NCI-H128 (cell line): Measurements from ENCODE around the gene NAA80.
"Not testable (repeated sequence)": the region's sequence is repeated elsewhere in the genome, so short reads cannot be mapped to it uniquely, and the experiment has no call there.

Experiments used
- DNase-seq: peaks from one replicate; lab custom pipeline; 2025; ENCODE audit not compliant: unreplicated experiment; lab: John Stamatoyannopoulos, UW

The NAA80 gene

DNA sequence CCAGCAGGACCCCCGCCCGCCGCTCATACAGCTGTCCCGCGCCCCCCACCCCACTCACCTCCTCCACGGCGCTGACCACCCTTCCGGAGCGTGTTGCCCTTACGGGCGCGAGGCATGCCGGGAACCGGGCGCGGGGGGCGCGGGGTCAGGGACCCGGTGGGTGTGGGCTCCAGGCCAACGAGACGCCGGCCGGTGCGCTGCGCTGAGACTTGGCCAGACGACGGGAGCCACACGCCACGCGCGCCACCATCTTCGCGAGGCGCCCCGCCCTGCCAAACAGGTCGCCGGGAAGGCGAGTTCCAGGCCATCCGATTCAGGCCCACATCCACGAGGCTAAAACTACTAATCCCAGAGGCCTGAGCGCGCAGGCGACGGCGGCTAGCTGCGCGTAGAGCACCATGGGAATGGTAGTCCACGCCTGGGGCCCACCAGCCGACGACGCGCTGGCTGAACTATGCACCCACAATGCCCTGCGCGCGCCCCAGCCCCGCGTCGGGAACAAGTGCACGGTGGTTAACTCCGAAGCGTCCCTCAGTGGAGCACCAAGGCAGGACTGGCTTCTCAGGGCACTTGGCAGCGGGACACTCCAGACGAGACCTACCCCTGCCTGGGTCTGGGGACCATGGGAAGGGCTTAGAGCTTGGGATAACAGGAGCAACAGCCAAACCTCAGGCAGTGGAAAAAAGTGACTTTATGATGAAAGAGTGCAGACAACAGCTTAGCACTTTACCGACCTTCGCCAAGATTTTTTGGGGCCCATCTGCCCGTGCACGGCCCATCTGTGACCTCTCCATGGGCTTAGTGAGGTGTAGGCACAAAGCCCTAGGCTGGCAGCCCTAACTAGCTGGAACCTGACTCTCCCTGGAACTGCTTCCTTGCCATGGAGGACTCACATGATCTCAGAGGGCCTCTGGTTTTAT, 6.8 kb downstream of the NAA80 start, which contains the start of gene IFRD2:
Gene IFRD2, minus strand, starts transcription at position 271 of the 920 bp plus-strand sequence. Its CDS starts 155 bp downstream, at position 116.
- peak; percentile 75 for DNase-seq

GRCh38 chr3:50290161-50290641, 9.0 kb downstream of the NAA80 start:
- no peak for DNase-seq

GRCh38 chr3:50289130-50289529, 10.1 kb downstream of the NAA80 start:
- DNase-seq: no peak

DNA sequence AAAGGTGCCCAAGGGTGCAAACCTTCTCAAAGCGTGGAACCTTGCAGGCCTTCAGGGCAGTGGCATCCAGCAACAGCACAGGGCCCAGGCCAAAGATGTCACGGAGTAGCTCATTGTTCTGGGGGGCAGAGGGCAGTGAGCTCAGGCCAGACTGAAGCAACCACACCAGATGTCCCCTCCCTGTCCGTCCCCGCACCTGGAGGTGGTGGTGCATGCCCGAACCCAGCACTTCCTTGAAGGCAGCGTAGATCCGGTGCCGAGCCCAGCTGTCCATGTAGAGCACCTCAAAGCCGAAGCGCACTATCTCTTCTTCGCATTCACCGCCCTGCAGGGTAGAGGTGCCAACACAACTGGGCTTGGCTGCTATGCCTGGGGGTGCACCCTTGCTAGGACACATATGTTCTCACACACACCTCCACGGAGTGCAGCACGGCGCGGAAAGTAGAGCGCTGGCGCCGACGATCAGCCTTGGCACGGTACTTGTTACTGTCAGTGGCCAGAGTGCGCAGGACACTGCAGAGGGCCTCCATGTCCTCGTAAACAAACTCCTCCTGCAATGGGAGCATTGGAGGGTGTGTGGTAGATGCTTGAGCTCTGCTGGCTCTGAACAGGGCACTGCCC, 10.7 kb downstream of the NAA80 start:
- no peak for DNase-seq

DNA sequence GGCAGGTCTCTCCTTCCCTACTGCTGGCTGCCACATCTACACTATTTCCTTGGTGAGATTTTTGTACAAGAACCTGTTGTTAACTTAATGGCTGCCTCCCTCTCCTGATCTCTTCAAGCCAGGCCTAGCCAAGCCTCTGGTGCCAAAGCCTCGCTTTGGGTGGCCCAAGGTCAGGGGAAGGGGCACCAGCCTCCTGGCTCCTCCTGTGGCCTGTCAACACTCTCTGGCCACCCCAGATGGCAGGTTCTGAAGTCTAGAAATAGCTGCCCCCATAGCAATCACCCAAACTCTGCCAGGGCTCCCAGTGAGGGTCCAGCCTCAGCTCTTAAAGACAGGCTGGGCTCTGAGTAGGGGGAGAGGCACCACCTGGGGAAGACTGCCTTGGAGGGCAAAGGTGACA, 11.9 kb downstream of the NAA80 start:
- DNase-seq: no peak

DNA sequence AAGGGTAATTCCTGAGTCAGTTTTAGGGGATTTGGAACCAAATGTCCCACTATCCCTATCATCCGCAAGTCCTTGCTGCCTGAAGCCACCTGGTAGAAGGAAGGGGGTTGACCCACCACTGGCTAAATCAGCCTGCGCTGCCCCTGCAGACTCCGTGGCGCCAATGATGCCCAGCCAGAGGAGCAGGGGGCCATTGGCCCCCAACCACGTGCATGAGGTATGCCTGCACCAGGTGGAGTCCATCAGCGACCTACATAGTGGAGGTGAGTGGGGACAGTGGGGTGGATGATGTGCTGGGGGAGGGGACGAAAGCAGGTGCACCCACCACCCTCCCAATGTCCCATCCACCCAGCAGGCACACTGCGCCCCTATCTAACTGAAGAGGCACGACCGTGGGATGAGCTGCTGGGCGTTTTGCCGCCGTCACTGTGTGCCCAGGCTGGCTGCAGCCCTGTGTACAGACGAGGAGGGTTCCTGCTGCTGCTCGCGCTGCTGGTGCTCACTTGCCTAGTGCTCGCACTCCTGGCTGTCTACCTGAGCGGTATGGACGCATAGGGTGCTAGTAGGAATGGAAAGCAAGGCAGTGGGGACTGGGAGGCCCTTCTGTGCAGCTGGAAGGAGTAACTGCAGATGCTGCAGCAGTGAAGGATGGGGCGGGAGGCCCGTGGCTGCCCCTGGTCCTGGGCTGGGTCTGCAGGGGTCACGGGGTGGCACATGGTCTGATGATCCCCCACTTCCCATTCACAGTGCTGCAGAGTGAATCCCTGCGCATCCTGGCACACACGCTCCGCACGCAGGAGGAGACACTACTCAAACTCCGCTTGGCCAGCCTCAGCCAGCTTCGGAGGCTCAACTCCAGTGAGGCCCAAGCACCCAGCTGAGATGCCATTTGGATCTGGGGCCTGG, 12.6 kb downstream of the NAA80 start:
- no peak for DNase-seq

- DNase-seq: not testable (repeated sequence)
These were observed 15.1 kb downstream of the NAA80 start for GRCh38 chr3:50284121-50284520.

DNA sequence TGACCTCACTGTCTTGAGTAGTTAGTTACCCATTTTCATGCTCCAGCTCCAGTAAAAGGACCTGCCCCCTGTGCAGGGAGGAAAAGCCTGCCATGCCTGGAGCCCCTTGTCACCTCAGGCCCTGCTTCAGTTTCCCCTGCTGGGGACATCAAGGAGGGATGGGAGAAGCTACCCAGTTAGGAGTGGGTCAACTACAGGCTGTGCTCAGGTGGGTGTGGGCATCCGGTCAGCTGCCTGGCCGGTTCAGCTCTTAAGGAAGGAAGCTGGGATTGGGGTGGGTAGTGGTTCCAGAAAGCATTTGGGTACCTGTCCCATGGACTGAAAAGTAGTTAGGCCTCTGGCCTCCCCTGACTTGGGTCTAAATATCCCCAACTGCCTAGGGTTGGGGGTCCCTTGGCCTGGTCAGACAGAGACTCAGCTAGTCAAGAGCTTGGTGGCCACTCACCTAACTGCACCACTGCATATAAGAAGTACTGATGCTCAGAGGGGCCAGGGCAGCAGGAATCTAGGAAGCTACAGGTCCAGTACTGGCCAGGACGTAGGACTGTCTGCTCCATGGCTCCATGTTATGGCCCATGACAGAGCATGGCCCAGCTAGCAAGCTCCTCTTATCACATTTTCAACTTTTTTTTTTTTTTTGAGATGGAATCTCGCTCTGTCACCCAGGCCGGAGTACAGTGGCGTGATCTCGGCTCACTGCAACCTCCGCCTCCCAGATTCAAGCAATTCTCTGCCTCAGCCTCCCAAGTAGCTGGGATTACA, 19.8 kb downstream of the NAA80 start:
- DNase-seq: no peak

DNA sequence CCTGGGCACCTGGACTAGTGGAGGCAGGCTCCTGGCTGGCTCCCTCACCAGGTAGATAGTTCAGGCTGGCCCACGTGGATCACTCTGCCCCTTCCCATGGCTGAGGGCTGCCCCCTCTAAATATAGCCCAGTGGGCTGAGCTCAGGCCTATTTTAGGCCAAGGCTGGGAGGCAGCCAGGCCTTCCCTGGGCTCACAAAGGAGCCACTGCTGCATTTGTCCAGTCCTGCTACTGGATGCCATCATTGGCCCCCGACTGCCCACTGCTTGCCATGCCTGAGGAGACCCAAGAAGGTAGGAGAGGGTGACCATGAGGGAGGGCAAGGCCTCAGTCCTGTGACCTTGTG, 20.4 kb downstream of the NAA80 start, which contains the start of gene LSMEM2:
Gene LSMEM2, plus strand, starts transcription at position 208 of the 345 bp plus-strand sequence. Its CDS starts 27 bp downstream, at position 235.
- DNase-seq: no peak

GRCh38 chr3:50278123-50278879, 20.9 kb downstream of the NAA80 start:
- no peak for DNase-seq

- DNase-seq: no peak
These were observed 22.5 kb downstream of the NAA80 start for GRCh38 chr3:50276762-50277101.

GRCh38 chr3:50275996-50276761, 23.0 kb downstream of the NAA80 start:
- DNase-seq: no peak

DNA sequence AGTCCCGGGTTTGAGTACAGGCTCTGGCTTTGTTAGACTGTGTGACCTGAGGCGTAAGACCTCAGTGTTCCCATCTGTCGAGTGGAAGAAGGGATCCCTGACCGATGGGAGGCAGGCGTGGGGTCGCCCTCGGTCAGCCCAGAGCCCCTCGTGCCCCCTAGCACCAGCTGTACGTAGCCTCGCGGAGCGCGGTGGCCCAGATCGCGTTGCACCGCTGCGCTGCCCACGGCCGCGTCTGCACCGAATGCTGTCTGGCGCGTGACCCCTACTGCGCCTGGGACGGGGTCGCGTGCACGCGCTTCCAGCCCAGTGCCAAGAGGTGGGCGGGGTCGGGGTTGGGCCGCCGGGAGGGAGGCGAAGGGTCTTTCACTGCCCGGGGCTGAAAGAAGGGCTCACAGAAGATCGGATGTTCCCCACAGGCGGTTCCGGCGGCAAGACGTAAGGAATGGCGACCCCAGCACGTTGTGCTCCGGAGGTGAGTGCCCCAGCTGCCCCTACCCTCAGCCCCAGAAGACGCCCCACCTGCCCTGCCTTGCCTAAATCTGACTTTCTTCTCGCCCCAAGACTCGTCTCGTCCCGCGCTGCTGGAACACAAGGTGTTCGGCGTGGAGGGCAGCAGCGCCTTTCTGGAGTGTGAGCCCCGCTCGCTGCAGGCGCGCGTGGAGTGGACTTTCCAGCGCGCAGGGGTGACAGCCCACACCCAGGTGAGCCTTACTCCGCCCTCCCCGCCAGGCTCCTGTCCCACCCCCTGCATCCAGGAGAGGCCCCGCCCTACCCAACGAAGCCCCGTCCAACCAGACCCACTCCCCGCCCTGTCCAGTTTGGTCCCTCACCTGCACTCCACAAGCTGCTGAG, 23.8 kb downstream of the NAA80 start:
- DNase-seq: no peak

- no peak for DNase-seq
These were observed 24.7 kb downstream of the NAA80 start for GRCh38 chr3:50274371-50275104.

DNA sequence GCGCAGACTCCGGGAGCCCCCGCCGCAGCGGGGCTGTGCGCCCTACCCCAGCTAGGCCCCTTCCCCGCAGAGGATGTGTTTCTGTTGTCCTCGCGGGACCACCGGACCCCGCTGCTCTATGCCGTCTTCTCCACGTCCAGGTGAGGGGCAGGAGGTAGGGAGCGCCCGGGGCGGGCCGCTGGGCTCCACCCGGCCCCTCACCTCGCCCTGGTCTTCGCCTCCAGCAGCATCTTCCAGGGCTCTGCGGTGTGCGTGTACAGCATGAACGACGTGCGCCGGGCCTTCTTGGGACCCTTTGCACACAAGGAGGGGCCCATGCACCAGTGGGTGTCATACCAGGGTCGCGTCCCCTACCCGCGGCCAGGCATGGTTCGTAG, 25.5 kb downstream of the NAA80 start:
- no peak for DNase-seq

GRCh38 chr3:50272911-50273688, 26.1 kb downstream of the NAA80 start:
- peak; percentile 75 for DNase-seq

DNA sequence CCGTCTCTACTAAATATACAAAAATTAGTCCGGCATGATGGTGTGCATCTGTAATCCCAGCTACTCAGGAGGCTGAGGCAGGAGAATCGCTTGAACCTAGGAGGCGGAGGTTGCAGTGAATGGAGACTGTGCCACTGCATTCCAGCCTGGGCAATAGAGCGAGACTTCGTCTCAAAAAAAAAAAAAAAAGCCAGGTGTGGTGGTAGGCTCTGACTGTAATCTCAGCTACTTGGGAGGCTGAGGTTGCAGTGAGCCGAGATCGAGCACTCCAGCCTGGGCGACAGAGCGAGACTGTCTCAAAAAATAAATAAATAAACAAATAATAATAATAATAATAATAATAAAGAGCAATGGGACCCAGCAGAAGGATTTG, 26.7 kb downstream of the NAA80 start:
- DNase-seq: not testable (repeated sequence)
